Glutamatergic neuron (in vitro differentiated cells): Measurements from ENCODE around the gene PDCD4. TPM values are rescaled to one million over a fixed set of nuclear protein-coding genes. Genes with fewer than 3 reads are reported as not detected.

Experiments
- DNase-seq: peaks from one replicate; pipeline ENCODE4 v3.0.0; 2022
- H3K27ac Mint-ChIP-seq: one replicate; pipeline ENCODE4 v1.8.0; 2020; ENCODE audit warnings: mild to moderate bottlenecking, mixed read lengths, inconsistent platforms; ENCODE audit not compliant: unreplicated experiment
- H3K27me3 Mint-ChIP-seq: one replicate; pipeline ENCODE4 v1.8.0; 2020; ENCODE audit warnings: mild to moderate bottlenecking, moderate library complexity, mixed read lengths, inconsistent platforms; ENCODE audit not compliant: unreplicated experiment
- H3K36me3 Mint-ChIP-seq: one replicate; pipeline ENCODE4 v1.8.0; 2020; ENCODE audit warnings: mild to moderate bottlenecking, mixed read lengths, inconsistent platforms; ENCODE audit not compliant: unreplicated experiment
- H3K4me1 Mint-ChIP-seq: one replicate; pipeline ENCODE4 v1.8.0; 2020; ENCODE audit warnings: mild to moderate bottlenecking, low read depth, mixed read lengths, inconsistent platforms; ENCODE audit not compliant: unreplicated experiment
- H3K4me3 Mint-ChIP-seq: one replicate; pipeline ENCODE4 v1.8.0; 2020; ENCODE audit warnings: mild to moderate bottlenecking, mixed read lengths, inconsistent platforms; ENCODE audit not compliant: unreplicated experiment
- H3K9me3 Mint-ChIP-seq: one replicate; pipeline ENCODE4 v1.8.0; 2020; ENCODE audit warnings: mild to moderate bottlenecking, moderate library complexity, mixed read lengths, inconsistent platforms; ENCODE audit not compliant: unreplicated experiment
- total RNA-seq: library from RNA; stranded (reverse); fragmentation: NEBNext Ultra II Directional; extraction: Animal tissue kit (Norgen Biotek cat#: 25700); gene quantifications from one replicate; pipeline ENCODE4 v1.2.1, GENCODE V29; 2021; ENCODE audit not compliant: unreplicated experiment
- TF ChIP-seq, protein P1 (sequence below): fragments of 200-600 bp; sonication (generic); IDR thresholded peaks from one replicate; pipeline ENCODE4 v1.5.0; 2021; ENCODE audit not compliant: partially characterized antibody, unreplicated experiment

Gene PDCD4
- total RNA-seq, 1 donor from 2014 or later: 149 TPM

DNA sequence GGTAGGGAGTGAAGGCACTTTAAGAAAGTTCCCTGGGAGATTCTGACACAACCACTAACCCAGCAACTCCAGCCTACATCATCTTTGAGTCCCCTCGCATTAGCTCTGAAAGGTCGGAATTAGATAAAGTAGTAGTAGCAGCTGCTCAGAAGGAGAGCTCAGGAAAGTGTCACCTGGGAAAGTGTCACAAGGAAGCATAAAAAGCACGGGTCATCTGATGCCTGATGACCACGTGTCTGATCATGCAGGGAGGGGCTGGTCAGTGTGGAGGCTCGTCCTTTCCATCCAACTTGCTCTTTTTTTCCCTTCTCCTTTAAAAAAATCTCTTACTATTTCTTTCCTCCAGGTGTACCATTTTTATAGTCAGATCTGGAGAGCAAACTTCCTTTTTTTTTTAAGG, 47.1 kb upstream of the PDCD4 start:
- peaks cover 39% of the 10 kb centered on the region for H3K4me1 Mint-ChIP-seq
- no peak overlapping the region for H3K27ac Mint-ChIP-seq
- no peaks in the 10 kb centered on the region for H3K36me3 Mint-ChIP-seq

DNA sequence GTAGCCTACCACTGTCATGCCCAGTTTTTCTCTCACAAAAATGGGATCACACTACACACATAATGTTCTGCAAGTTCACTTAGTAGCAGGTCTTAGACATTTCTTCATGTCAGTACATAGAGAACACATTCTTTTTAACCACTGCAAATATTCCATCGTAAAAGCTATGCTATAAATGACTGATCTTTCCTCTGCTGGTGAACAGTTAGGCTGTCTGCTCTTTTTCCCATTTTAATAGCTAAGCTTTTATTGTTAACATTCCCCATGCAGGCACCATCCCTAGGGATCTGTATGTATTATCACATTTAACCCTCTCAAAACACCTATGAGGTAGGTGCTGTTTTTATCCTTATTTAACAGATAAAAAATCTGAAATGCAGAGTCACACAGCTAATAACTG, 46.2 kb upstream of the PDCD4 start:
- DNase-seq: no peak
- Mint-ChIP-seq H3K4me3 (no peak overlapping the region), H3K27me3 (no peaks in the 10 kb centered on the region), H3K4me1 (peaks cover 36% of the 10 kb centered on the region), H3K27ac (no peak overlapping the region), H3K9me3 (no peaks in the 10 kb centered on the region), H3K36me3 (no peaks in the 10 kb centered on the region)
- TF ChIP-seq, protein P1, sequence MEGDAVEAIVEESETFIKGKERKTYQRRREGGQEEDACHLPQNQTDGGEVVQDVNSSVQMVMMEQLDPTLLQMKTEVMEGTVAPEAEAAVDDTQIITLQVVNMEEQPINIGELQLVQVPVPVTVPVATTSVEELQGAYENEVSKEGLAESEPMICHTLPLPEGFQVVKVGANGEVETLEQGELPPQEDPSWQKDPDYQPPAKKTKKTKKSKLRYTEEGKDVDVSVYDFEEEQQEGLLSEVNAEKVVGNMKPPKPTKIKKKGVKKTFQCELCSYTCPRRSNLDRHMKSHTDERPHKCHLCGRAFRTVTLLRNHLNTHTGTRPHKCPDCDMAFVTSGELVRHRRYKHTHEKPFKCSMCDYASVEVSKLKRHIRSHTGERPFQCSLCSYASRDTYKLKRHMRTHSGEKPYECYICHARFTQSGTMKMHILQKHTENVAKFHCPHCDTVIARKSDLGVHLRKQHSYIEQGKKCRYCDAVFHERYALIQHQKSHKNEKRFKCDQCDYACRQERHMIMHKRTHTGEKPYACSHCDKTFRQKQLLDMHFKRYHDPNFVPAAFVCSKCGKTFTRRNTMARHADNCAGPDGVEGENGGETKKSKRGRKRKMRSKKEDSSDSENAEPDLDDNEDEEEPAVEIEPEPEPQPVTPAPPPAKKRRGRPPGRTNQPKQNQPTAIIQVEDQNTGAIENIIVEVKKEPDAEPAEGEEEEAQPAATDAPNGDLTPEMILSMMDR: no peak

More for the DNA sequence above, 47.1 kb upstream of the PDCD4 start:
- DNase-seq: no peak
- H3K4me3 Mint-ChIP-seq: no peak overlapping the region
- TF ChIP-seq, protein P1: no peak
- no peaks in the 10 kb centered on the region for H3K27me3 Mint-ChIP-seq
- no peaks in the 10 kb centered on the region for H3K9me3 Mint-ChIP-seq

DNA sequence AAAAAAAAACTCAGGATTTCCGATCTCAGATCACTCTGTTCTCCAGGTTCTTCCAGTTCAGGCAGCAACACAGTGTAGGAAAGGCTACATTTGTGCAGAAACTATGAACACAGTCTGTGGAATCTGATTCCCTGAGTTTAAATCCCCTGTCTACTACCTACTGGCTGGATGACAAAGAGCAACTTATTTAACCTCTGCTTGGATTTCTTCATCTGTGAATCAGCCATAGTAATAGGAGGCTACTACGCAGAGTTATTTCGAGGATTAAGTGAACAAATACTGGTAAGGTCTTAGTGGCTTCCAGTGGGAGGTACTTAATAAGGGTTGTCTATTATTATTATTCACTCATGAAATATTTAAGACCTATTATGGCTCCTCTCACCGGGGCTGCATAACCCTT, 44.3 kb upstream of the PDCD4 start:
- Mint-ChIP-seq H3K36me3 (no peaks in the 10 kb centered on the region), H3K9me3 (peaks cover 2% of the 10 kb centered on the region), H3K27ac (no peak overlapping the region), H3K4me3 (no peak overlapping the region), H3K27me3 (peaks cover 1% of the 10 kb centered on the region), H3K4me1 (peaks cover 17% of the 10 kb centered on the region)
- TF ChIP-seq, protein P1: no peak
- DNase-seq: no peak

DNA sequence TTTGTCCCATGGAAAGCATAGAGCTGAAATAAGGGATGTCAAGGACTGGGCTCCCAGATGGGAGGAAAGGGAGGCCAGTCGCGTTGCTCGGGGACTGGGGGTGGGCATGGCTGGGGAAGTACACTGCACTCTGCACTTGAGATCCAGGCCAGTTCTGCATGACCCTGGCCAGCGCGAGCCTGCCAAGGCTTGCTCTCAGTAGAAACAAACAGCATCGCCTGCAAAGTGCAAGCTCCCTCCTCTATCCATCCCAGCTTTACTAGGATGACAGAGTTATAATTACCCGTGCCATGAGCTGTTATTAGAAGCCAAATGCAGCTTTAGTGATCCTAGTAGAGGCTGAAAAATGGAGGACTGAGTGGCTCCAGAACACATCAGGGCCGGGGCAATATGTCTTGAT, 43.9 kb upstream of the PDCD4 start:
- no peaks in the 10 kb centered on the region for H3K36me3 Mint-ChIP-seq
- H3K27me3 Mint-ChIP-seq: peaks cover 1% of the 10 kb centered on the region
- DNase-seq: no peak
- TF ChIP-seq, protein P1: no peak
- H3K4me1 Mint-ChIP-seq: peaks cover 14% of the 10 kb centered on the region
- no peak overlapping the region for H3K27ac Mint-ChIP-seq
- no peak overlapping the region for H3K4me3 Mint-ChIP-seq
- H3K9me3 Mint-ChIP-seq: peaks cover 2% of the 10 kb centered on the region

DNA sequence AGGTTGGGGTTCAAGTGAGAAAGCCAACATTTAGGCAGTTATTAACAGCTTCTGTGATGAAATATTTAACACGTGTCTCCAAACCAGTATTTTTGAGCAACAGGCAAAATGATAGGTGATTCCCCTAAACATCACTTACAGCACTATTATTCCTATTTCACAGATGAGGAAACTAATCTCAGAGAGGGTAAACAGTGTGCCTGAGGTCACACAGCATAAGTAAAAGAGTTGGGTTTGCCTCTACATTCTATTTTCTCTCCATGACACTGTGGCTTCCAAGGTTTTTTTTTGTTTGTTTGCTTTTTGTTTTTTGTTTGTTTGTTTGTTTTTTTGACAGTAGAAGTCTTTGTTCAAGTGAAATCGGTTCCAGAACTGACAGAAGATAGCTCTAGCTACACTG, 43.2 kb upstream of the PDCD4 start:
- H3K4me3 Mint-ChIP-seq: no peak overlapping the region
- H3K4me1 Mint-ChIP-seq: peaks cover 11% of the 10 kb centered on the region
- no peak overlapping the region for H3K27ac Mint-ChIP-seq

More for the DNA sequence above, 43.2 kb upstream of the PDCD4 start:
- no peaks in the 10 kb centered on the region for H3K36me3 Mint-ChIP-seq
- no peak for DNase-seq
- H3K9me3 Mint-ChIP-seq: peaks cover 2% of the 10 kb centered on the region
- H3K27me3 Mint-ChIP-seq: peaks cover 1% of the 10 kb centered on the region
- TF ChIP-seq, protein P1: no peak
